Thyroid gland (tissue), 4 donors: ENCODE results near the gene P2RX3.

Source experiments
- CTCF ChIP-seq, 6 experiments: fragments of 200-600 bp in 3 of 6; fragments of 450-650 bp in 3 of 6; sonication (generic) in 3 of 6; IDR thresholded peaks; one replicate each; pipeline ENCODE4 v1.5.1; 2016 to 2019; ENCODE audit warnings: antibody characterized with exemption in 6 of 6, mild to moderate bottlenecking in 2 of 6, inconsistent platforms in 1 of 6, moderate library complexity in 1 of 6
- POLR2A ChIP-seq, 2 donors: fragments of 450-650 bp; IDR thresholded peaks; one replicate each; pipeline ENCODE4 v1.6.1; 2017; ENCODE audit warnings: antibody characterized with exemption in 2 of 2, mild to moderate bottlenecking in 2 of 2, moderate library complexity in 1 of 2

GRCh38 chr11:57331720-57332119 lies 6.4 kb upstream of the P2RX3 start:
- TF ChIP-seq CTCF (IDR thresholded peaks at IDR 0.05), result no peak
- TF ChIP-seq POLR2A (IDR thresholded peaks at IDR 0.05), result no peak
